ENCODE results near the gene ARFGEF3.

Gene ARFGEF3

DNA sequence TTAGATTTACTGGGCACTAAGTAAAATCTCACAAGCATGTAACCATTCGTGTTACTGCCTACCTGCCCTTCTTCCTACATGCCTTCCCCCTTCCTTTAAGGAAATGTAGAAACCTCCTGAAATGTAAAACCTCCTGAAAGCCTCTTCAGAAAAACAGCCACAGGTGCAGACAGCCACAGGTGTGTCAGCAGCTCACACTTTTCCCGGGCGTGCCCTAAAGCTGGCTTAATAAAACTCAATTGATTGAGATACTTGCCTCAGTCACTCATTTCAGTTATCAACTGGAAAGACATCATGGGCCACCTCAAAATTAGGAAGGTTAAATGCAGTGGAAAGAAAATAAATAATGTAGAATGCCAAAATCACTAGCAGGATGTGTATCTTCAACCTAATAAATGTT, 79.6 kb downstream of the ARFGEF3 start:
- DNase-seq, result no peak

GRCh38 chr6:138241934-138242333, 80.2 kb downstream of the ARFGEF3 start:
- no peak for DNase-seq

- no peak for DNase-seq
Observed at GRCh38 chr6:138242987-138243592, 81.4 kb downstream of the ARFGEF3 start.

DNA sequence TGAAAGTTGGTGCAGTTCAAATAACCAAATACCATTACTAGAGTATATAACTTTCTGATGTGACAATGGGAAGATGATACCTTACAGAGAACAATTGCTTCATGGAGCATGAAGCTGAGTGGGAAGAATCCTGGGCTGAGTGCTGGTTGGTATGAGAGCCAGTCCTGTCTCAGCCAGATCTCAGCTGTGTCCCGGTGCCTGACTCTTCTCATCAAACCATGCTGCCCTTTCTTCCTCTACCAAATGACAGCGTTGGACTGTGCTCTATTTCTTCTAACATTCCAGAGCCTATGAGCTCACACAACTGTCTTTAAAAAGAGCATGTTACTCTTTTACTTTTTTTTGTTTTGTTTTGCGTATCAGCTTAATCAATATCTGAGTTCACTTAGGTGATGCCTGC, 84.0 kb downstream of the ARFGEF3 start:
- DNase-seq, result no peak

DNA sequence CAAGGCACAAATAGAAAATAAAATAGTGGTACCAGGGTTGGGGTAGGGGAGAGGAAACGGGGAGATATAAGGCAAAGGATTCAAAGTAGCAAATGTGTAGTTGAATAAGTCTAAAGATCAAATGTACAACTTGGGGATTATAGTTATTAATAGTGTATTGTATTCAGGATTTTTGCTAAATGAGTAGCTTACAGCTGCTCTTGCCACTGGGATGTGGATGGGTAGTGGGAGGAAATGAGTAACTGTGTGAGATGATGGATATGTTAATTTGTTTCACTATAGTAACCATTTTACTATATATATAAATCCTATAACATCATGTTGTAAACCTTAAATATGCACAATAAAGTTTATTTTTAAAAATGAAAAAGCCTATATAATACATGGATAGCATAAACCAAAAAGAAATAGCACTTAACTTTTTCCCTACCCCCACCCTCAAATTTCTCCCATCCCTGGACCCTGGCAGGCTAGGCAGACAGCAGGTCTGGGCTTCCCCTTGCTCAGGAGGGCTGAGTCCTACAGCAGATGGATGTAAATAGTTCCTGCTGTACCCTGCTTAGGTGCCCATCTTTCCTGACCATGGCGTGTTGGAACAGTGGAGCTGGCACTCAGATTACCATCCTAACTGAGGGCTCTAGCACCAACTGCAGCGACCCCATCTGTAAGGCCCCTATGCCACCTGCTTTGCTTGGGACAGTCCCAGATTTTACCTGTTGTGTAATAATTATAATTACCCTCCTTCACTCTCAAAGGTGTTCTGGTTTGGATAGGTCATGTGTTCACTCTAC, 85.1 kb downstream of the ARFGEF3 start:
- DNase-seq, result no peak

DNA sequence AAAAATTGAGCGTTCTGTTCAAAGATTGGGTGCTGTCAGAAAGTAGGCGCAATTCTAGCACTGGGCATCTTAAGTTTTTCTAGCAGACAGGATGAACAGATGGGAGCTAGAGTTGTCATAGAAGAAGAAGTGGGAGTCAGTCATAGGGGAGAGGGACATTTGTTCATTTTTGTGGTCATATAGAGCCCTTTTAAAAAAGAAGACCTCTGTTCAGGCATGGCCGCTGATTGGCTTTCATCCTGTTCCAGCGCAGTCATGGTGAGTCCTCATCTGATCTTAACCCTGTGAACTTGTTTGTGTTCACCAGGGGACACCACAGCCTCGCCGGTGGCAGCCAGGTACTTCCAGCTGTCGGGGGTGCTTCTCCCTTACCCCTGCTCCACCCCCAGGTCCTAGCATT, 86.3 kb downstream of the ARFGEF3 start:
- no peak for DNase-seq

GRCh38 chr6:138248878-138249277, 87.1 kb downstream of the ARFGEF3 start:
- DNase-seq, result no peak

DNA sequence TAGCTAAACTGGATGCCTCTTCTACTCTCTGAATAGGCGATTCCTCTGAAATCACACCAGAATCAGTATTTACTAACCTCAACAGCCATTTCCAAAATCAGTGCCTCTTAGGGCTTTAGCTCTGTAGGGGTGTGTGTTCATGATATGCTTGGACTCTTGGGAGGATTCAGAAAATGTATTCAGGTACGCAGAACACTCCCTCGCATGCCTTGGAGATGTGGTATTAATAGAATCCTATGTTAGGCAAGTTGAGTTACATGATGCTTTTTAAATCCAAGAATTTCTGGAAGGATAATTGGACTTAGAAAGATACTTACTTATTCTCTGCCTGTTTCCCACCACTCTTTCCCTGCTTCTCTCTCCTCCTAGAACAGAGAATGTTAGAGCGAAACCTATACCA, 88.3 kb downstream of the ARFGEF3 start:
- no peak for DNase-seq

- no peak for DNase-seq
Observed at GRCh38 chr6:138250513-138251247, 88.9 kb downstream of the ARFGEF3 start.

GRCh38 chr6:138253731-138254130, 92.0 kb downstream of the ARFGEF3 start:
- DNase-seq, result no peak

DNA sequence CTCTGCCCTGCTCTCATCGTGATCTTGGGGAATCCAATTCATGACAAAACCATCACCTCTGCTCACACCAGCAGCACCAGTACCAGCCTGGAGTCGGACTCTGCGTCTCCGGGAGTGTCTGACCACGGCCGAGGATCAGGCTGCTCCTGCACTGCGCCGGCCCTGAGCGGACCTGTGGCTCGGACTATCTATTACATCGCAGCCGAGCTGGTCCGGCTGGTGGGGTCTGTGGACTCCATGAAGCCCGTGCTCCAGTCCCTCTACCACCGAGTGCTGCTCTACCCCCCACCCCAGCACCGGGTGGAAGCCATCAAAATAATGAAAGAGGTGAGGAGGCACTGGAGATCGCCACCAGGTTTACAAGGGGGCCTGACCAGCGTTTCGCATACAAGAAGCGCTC, 93.7 kb downstream of the ARFGEF3 start:
- DNase-seq, result no peak

GRCh38 chr6:138257638-138258040, 95.9 kb downstream of the ARFGEF3 start:
- DNase-seq, result no peak

DNA sequence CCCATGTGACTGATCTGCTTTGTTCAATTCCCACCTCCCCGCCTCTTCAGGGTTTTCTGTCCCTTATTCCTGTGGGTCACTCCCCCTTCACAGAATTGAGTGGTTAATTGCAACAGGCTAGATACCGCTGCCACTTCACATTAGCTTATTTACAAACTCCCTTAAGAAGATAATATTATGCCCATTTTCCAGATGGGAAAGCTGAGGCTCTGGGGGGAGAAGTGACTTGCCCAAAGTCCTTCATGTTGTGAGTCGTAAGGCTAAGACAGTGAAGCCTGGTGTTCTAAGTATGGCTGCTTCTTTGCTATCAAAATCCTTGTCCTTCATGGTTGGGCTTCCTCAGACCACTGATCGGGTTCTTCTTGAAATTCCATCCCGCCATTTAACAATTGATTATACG, 96.5 kb downstream of the ARFGEF3 start:
- DNase-seq, result no peak

- no peak for DNase-seq
Observed at GRCh38 chr6:138258991-138259390, 97.3 kb downstream of the ARFGEF3 start.

GRCh38 chr6:138261116-138261780, 99.5 kb downstream of the ARFGEF3 start:
- DNase-seq, result no peak

DNA sequence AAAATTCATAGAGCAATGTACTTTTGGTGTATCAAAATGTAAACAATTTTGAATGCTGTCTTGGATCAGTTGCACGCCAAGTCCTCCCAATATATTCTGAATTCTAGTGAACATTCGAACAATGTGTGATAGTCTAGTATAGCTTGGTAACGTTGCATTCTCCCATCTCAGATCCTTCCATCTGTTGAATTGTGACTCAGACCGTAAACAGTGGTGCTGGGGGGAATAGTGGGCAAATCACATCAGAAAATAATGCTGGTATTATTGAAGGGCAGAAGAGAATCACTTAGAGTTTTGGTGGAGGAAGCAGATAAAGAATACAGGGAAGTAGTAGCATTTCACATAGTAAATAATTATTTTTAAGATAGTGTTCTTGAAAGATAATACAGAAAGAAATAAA, 102.2 kb downstream of the ARFGEF3 start:
- no peak for DNase-seq

DNA sequence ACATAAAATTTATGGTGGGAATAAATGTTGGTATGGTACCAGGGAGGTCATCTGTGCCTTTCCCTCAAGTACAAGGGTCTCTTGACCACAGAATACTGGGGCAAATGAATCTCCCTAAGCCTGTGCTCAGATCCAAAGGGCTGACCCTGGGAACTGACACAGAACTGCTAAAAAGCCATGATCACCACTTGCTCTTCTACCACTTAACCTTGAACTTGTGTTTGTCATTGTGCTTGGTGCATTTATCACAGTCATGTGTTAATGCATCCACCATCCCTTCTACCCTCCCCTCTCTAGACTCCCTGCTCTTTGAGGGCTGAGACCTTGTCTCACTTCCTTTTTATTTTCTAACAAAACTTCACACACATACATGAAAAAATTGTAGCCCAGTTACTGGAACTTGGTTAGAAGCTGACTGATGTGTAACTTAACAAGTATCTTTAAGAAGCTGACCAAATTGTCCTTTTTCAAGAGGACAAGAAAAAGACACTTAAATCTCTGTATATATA, 102.7 kb downstream of the ARFGEF3 start:
- DNase-seq, result no peak

GRCh38 chr6:138266095-138266494, 104.4 kb downstream of the ARFGEF3 start:
- DNase-seq, result no peak

DNA sequence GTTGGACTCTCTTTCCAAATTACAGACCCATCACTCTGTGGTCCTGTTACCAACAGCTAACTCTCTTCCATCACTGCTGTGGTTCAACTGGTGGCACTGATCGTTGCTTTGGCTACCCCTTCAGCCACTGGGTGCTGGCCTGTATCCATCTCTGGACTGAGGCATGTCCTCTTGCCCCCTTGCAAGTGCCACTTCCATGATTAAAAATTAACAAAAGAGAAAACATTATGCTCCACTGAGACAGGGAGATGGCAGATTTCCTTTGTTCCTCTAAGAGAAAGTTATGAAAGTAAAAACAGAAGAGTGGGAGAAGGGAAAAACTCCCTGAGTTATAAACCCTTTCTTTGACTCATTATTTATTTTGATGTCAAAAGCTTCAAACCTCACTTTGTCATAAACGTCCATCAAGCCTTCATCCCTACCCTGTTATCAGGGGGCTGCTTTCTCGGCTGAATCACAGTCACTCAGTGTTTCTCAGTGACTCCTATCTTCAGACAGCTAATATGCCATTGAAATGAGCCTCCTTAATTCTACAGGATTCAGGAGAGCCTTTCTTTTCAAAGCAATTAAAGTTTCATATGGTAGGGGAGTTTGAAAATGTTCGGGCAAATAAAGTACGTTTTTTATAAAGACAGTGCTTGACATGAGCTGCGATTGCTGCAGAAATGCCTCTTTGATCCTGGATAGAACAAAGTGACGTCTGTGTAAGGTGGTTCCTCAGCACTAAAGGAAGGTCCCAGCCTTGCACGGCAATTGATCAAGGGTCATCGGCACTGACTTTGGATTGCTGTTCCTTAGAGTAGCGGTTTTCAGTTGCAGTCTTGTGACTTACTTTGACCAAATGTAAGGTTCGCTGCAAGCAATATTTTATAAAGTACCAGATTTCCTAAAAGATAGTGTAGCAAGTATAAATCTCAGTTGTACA, 106.5 kb downstream of the ARFGEF3 start:
- no peak for DNase-seq

DNA sequence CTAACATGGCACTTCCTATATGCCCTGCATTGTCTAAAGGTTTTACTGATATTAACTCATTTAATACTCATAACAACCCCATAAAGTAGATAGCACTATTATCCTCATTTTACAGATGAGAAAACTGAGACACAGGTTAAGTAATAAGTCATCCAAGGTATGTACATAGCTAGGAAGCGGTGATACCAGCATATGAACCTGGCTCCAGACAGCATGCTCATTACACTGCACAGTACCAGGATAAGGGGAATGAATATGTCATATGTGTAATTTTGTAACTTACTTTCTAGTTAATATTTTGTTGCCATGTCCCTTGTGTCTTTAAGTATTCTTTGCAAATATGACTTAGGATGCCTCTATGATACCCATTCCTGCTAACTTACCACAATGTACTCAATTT, 109.7 kb downstream of the ARFGEF3 start:
- no peak for DNase-seq

GRCh38 chr6:138272533-138273315, 111.0 kb downstream of the ARFGEF3 start:
- no peak for DNase-seq

Data from stimulated activated CD4-positive, alpha-beta T cell treated with anti-CD3 and anti-CD28 coated beads, Interleukin-4, amount 100 ng/mL, for 1 hour (primary cell).